WI38 (cell line): ENCODE results near the gene TEAD1.

Experiments used
- H3K4me3 ChIP-seq: 2 replicates; pipeline ENCODE4 v1.5.1; 2011; ENCODE audit warnings: low read depth, mild to moderate bottlenecking, control low read depth, low read length
- CTCF ChIP-seq: IDR thresholded peaks from 2 replicates; pipeline ENCODE4 v1.5.1; 2012; ENCODE audit warnings: low read depth, mild to moderate bottlenecking, control low read depth, low read length

TEAD1 gene

GRCh38 chr11:12691473-12691872 is 17.3 kb downstream of the TEAD1 start:
- TF ChIP-seq CTCF = no peak
- no peak overlapping the region for H3K4me3 ChIP-seq

DNA sequence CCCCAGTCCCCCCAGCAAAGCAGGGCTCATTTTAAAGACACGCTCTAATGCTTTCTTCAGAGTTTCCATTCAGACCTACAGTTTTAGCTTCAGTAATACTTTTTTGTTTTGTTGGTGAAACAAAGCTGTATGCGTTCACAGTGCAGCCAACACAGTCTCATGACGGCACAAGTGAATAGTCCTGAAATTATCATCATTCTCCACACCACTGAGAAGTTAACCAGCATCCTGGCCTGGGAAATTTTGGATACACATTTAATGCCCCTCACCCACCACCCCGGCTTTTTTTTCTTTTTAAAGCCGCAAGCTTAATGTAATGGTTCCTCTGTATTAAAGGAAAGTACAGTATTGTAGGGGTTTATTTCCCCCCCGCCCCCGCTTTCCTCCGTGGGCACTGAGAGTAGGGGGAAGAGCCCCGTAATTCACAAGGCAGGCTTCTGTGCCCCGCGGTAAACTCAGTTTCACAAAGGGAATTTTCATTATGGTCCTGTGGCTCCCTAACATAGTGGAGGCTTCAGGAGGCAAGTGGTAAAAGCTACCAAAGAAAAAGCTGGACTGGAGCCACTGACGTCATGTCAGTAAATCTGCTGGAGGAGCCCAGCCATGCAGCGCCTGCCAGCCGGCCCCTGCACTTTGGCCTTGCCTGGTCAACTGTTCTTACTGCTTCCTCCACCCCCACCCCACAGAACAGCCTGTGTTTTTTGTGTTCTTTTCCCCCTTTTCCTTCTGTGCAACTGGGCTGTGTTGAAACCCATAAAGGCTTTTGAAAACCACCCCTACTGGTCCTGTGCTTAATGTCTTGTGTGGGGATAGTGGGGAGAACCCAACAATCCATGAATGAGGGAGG is 18.2 kb downstream of the TEAD1 start:
- peak overlapping the region; percentile 42 for H3K4me3 ChIP-seq
- no peak for TF ChIP-seq CTCF

DNA sequence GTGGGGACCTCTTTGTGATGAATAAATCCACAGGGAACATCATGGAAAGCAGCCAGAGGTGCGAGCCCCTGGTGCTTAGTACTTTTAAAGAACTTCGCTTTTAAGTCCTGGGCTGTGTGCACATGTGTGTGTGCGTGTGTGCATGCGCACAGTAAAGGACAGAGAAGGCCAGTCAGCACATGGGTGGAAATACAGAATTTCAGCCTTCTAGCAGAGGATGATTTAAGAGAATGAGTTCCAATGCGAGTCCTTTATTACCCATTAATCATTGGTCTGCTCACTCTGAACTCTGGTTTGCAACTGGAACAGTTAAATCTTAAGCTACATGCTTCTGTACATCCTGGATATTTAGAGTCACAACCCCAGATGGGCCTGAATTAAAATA is 18.9 kb downstream of the TEAD1 start:
- no peak for TF ChIP-seq CTCF

GRCh38 chr11:12693479-12694182 is 19.4 kb downstream of the TEAD1 start:
- TF ChIP-seq CTCF = no peak
- H3K4me3 ChIP-seq = peak overlapping the region; percentile 46

More for the DNA sequence above, 18.9 kb downstream of the TEAD1 start:
- peak overlapping the region; percentile 36 for H3K4me3 ChIP-seq

GRCh38 chr11:12694183-12694531 is 19.9 kb downstream of the TEAD1 start:
- no peak for TF ChIP-seq CTCF
- peak overlapping the region; percentile 46 for H3K4me3 ChIP-seq

GRCh38 chr11:12695221-12695794 is 21.1 kb downstream of the TEAD1 start:
- TF ChIP-seq CTCF = no peak
- H3K4me3 ChIP-seq = no peak overlapping the region

DNA sequence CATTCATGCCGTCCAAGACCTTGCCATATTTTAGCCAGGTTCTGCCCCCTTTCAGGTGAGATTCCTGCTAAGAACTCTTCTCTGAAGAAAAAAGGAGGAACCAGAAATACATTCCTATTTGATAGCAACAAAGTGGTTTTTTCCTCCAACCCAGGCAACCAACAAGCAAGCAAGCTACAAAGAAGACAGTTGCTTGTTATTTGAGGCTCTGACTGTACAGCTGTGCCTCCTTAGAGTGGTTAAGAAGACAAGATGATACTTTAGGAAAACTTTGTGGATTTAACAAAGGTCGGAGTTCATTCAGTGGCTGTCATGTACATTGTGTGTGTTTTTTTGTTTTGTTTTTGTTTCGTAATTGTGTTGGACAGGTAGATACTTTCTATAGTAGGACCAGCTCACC is 21.7 kb downstream of the TEAD1 start:
- no peak overlapping the region for H3K4me3 ChIP-seq
- no peak for TF ChIP-seq CTCF
